Heart left ventricle (tissue), 16 donors: ENCODE results near the gene PDF. TPM values are rescaled to one million over a fixed set of nuclear protein-coding genes. Genes with fewer than 3 reads are reported as not detected.
"Not testable (repeated sequence)": the region's sequence is repeated elsewhere in the genome, so short reads cannot be mapped to it uniquely, and the experiment has no call there.

Source experiments
- ATAC-seq, 4 donors: fragments of 200-7000 bp; cut with Tn5 transposase; one replicate each; pipeline ENCODE4 v1.9.1; 2020 to 2022; ENCODE audit warnings: moderate library complexity in 4 of 4, mild to moderate bottlenecking in 3 of 4, moderate number of reproducible peaks in 1 of 4
- DNase-seq, 5 donors: peaks; one replicate each; pipeline ENCODE4 v3.0.0-alpha.2; 2020
- H3K27ac ChIP-seq, 12 donors: fragments of 200-600 bp; sonication (generic) in 4 of 12; one replicate each; pipeline versions ENCODE4 v1.5.0 to v1.8.0; 2016 to 2022; ENCODE audit warnings: mild to moderate bottlenecking in 2 of 12
- H3K27me3 ChIP-seq, 9 donors: fragments of 200-600 bp; sonication (generic) in 2 of 9; one replicate each; pipeline versions ENCODE4 v1.5.1 to v1.8.0; 2016 to 2022; ENCODE audit warnings: mild to moderate bottlenecking in 3 of 9
- H3K36me3 ChIP-seq, 9 donors: fragments of 200-600 bp; sonication (generic) in 2 of 9; one replicate each; pipeline versions ENCODE4 v1.5.0 to v1.8.0; 2018 to 2022; ENCODE audit warnings: mild to moderate bottlenecking in 2 of 9
- H3K4me1 ChIP-seq, 12 donors: fragments of 200-600 bp; sonication (generic) in 4 of 12; one replicate each; pipeline versions ENCODE4 v1.5.0 to v1.8.0; 2016 to 2022; ENCODE audit warnings: mild to moderate bottlenecking in 3 of 12
- H3K4me3 ChIP-seq, 12 donors: fragments of 200-600 bp; sonication (generic) in 4 of 12; one replicate each; pipeline versions ENCODE4 v1.5.0 to v1.8.0; 2017 to 2022; ENCODE audit warnings: mild to moderate bottlenecking in 9 of 12, moderate library complexity in 4 of 12
- H3K9me3 ChIP-seq, 12 donors: fragments of 200-600 bp; sonication (generic) in 4 of 12; one replicate each; pipeline versions ENCODE4 v1.5.0 to v1.8.0; 2016 to 2022; ENCODE audit warnings: mild to moderate bottlenecking in 1 of 12
- CTCF ChIP-seq, 12 donors: fragments of 200-600 bp; sonication (generic) in 4 of 12; IDR thresholded peaks; one replicate each; pipeline versions ENCODE4 v1.5.0 to v1.8.0; 2018 to 2022; ENCODE audit warnings: antibody characterized with exemption in 12 of 12, mild to moderate bottlenecking in 5 of 12
- POLR2A ChIP-seq, 2 donors: fragments of 450-650 bp; IDR thresholded peaks; one replicate each; pipeline ENCODE4 v1.6.1; 2017; ENCODE audit warnings: antibody characterized with exemption in 2 of 2, mild to moderate bottlenecking in 2 of 2, moderate library complexity in 2 of 2
- WGBS, 4 donors: extraction: QIAGEN DNeasy Blood & Tissue Kit in 2 of 4; methylation state at CpG; one replicate each; pipeline versions ENCODE4 v1.1.5 to v1.1.7; 2013 to 2018; 5-methylcytosine and 5-hydroxymethylcytosine counted together
- intact Hi-C, 10 donors: fragments of 100-400 bp; cut with DNase I; formaldehyde crosslinking; loops; one replicate each; pipeline versions ENCODE4 v1.11.1 to v1.14.2; 2022
- polyA plus RNA-seq, 2 donors: library from polyadenylated mRNA; stranded (reverse); fragments of 200-250 nt; gene quantifications; one replicate each; pipeline ENCODE4 v1.2.3, GENCODE V29; 2013
- total RNA-seq, 9 donors: library from RNA; depleted of rRNA in 2 of 9; stranded (reverse); fragments of >200 nt in 2 of 9; fragmentation: NEBNext Ultra II Directional in 3 of 9; extraction: Animal tissue kit (Norgen Biotek cat#: 25700) in 3 of 9; gene quantifications; one replicate each; pipeline versions ENCODE4 v1.1.0 to v1.2.4, GENCODE V29; 2016 to 2023
- donor health status: ischemic (EF 13 %, LVEDD 7.1; RV severe dilation, severe dysfunction).
- donor health status: healthy with polysubstance abuse.
- donor health status: DM: no; HTN: yes; CAD: no.
- donor health status: DM: no; HTN: no; CAD: no.
- donor health status: ischemic (EF 25% LVEDD 6.9; RV normal size, moderate dysfunction).
- donor health status: ischemic (EF 25% LVEDD 5.7; RV mildly dilated, moderate dysfunction).
- donor health status: healthy.
- donor health status: DM: yes; HTN: yes; CAD: no.
- donor health status: ischemic (EF 35%, LVEDD 5.7; RV mildly dilated, moderate dysfunction).
- donor health status: nonischemic (EF 11% LVEDD 7.7; RV severe dilation, severe dysfunction).
- donor health status: DM: yes; HTN: yes; CAD: no.
- donor health status: PGD.
- donor health status: ischemic (EF 29% LVEDD 5.4; RV normal size, mild dysfunction).
- donor health status: nonischemic (EF 23%, LVEDD 6.1; RV moderate dilation, normal function).

The PDF gene
- total and polyA plus RNA-seq, 11 donors: 1.4 to 13.8 (median 6.0) TPM

GRCh38 chr16:69298261-69298660, 32.1 kb downstream of the PDF start:
- no peak overlapping the region for H3K27ac ChIP-seq
- peaks cover 0 to 40% (median 28%) of the 10 kb centered on the region in 9 donors for H3K36me3 ChIP-seq
- no peaks in the 10 kb centered on the region for H3K9me3 ChIP-seq
- intact Hi-C loops: no loop called here
- H3K27me3 ChIP-seq: no peaks in the 10 kb centered on the region
- ATAC-seq (no peak), DNase-seq (peak in 1 of 5 donors; percentile 2)
- 94 to 98% (median 96%) methylated on average over 4 of the region's 4 CpGs for WGBS, 4 donors
- TF ChIP-seq POLR2A (IDR thresholded peaks at IDR 0.05) (no peak), CTCF (IDR thresholded peaks at IDR 0.05) (no peak)
- no peaks in the 10 kb centered on the region for H3K4me1 ChIP-seq
- no peak overlapping the region for H3K4me3 ChIP-seq

- DNase-seq: peak in 1 of 5 donors; percentile 3
- intact Hi-C loops, ATAC-seq, H3K27me3 ChIP-seq, H3K4me3 ChIP-seq, H3K9me3 ChIP-seq, H3K27ac ChIP-seq, H3K4me1 ChIP-seq: not testable (repeated sequence)
- 98 to 100% (median 98%) methylated on average over 7 of the region's 7 CpGs for WGBS, 4 donors
- peaks cover 0 to 28% (median 23%) of the 10 kb centered on the region in 9 donors for H3K36me3 ChIP-seq
Measured at GRCh38 chr16:69296771-69297170, 33.6 kb downstream of the PDF start.

GRCh38 chr16:69294051-69294450, 36.3 kb downstream of the PDF start:
- Histone ChIP-seq H3K36me3 (peaks cover 0 to 13% (median 0%) of the 10 kb centered on the region in 9 donors), H3K27ac (no peak overlapping the region), H3K9me3 (no peaks in the 10 kb centered on the region), H3K4me3 (no peak overlapping the region), H3K27me3 (no peaks in the 10 kb centered on the region), H3K4me1 (no peaks in the 10 kb centered on the region)
- ATAC-seq: no peak
- no peak for DNase-seq
- TF ChIP-seq POLR2A (IDR thresholded peaks at IDR 0.05) (no peak), CTCF (IDR thresholded peaks at IDR 0.05) (no peak)
- 95 to 100% (median 99%) methylated on average over 1 of the region's 1 CpG for WGBS, 4 donors
- intact Hi-C loops: no loop called here

GRCh38 chr16:69293401-69293800, 37.0 kb downstream of the PDF start:
- intact Hi-C loops: no loop called here
- Histone ChIP-seq H3K27me3 (no peaks in the 10 kb centered on the region), H3K4me3 (no peak overlapping the region), H3K36me3 (peaks cover 0 to 16% (median 0%) of the 10 kb centered on the region in 9 donors), H3K27ac (no peak overlapping the region), H3K4me1 (no peaks in the 10 kb centered on the region), H3K9me3 (no peaks in the 10 kb centered on the region)
- no peak for ATAC-seq
- peak in 1 of 5 donors; percentile 3 for DNase-seq
- TF ChIP-seq POLR2A (IDR thresholded peaks at IDR 0.05): no peak
- TF ChIP-seq CTCF (IDR thresholded peaks at IDR 0.05): no peak
- 55 to 71% (median 60%) methylated on average over 3 of the region's 3 CpGs for WGBS, 4 donors

GRCh38 chr16:69291657-69292056, 38.7 kb downstream of the PDF start:
- Histone ChIP-seq H3K36me3 (peaks cover 0 to 21% (median 0%) of the 10 kb centered on the region in 9 donors), H3K4me1 (peaks cover 0 to 10% (median 5%) of the 10 kb centered on the region in 12 donors)
- H3K27ac ChIP-seq, DNase-seq, H3K9me3 ChIP-seq, H3K4me3 ChIP-seq, H3K27me3 ChIP-seq, intact Hi-C loops, ATAC-seq: not testable (repeated sequence)
- WGBS, 4 donors: 94 to 97% (median 95%) methylated on average over 9 of the region's 9 CpGs
